H1 (cell line): ENCODE measurements around the gene B3GLCT. TPM values are rescaled to one million over a fixed set of nuclear protein-coding genes. Genes with fewer than 3 reads are reported as not detected.

Source experiments
- CTCF ChIA-PET: fragments of 300-600 bp; sonication (Branson Sonifier 250); formaldehyde crosslinking; loops from one replicate; lab custom pipeline; 2021; ENCODE audit not compliant: partially characterized antibody; lab: Charles Lee
- POLR2A ChIA-PET: fragments of 300-600 bp; sonication (Branson Sonifier 250); formaldehyde crosslinking; loops from one replicate; lab custom pipeline; 2021; ENCODE audit warnings: inconsistent platforms; ENCODE audit not compliant: partially characterized antibody; lab: Charles Lee
- DNase-seq, 2 experiments: peaks; one replicate each; pipeline versions ENCODE4 v3.0.0 to v3.0.0-alpha.2; 2010 to 2022; ENCODE audit warnings: low spot score in 2 of 2, low read depth in 1 of 2, mixed read lengths in 1 of 2
- FAIRE-seq: peaks from 2 replicates; lab custom pipeline; 2011; peaks lifted over from hg19 to GRCh38; lab: Jason Lieb, UNC
- H2AFZ ChIP-seq: 2 replicates; pipeline ENCODE4 v1.8.1; 2012; ENCODE audit warnings: low read length, inconsistent platforms
- H2AK5ac ChIP-seq: 2 replicates; pipeline ENCODE4 v1.6.1; 2013; ENCODE audit warnings: low read depth, low read length
- H2BK120ac ChIP-seq: replicated peaks from 2 replicates; pipeline ENCODE3; 2013; ENCODE audit warnings: low read depth, low read length, inconsistent platforms
- H2BK12ac ChIP-seq: 2 replicates; pipeline ENCODE4 v1.6.1; 2013; ENCODE audit warnings: low read depth, low read length
- H2BK15ac ChIP-seq: 2 replicates; pipeline ENCODE4 v1.6.1; 2013; ENCODE audit warnings: low read length
- H2BK20ac ChIP-seq: 2 replicates; pipeline ENCODE4 v1.6.1; 2013; ENCODE audit warnings: low read length
- H2BK5ac ChIP-seq: 2 replicates; pipeline ENCODE4 v1.6.1; 2013; ENCODE audit warnings: low read depth, low read length
- H3K14ac ChIP-seq: 2 replicates; pipeline ENCODE4 v1.6.1; 2013; ENCODE audit warnings: inconsistent platforms; ENCODE audit not compliant: insufficient read length
- H3K18ac ChIP-seq: 2 replicates; pipeline ENCODE4 v1.6.1; 2013; ENCODE audit warnings: low read length; ENCODE audit errors: extremely low read depth
- H3K23ac ChIP-seq: 2 replicates; pipeline ENCODE4 v1.6.1; 2013; ENCODE audit warnings: inconsistent platforms; ENCODE audit not compliant: insufficient read length
- H3K23me2 ChIP-seq: 2 replicates; pipeline ENCODE4 v1.6.1; 2013; ENCODE audit warnings: low read depth, low read length
- H3K27ac ChIP-seq: 2 replicates; pipeline ENCODE4 v1.6.1; 2011; ENCODE audit warnings: low read depth, low read length, inconsistent platforms
- H3K27me3 ChIP-seq, 4 experiments: replicated peaks in 1 of 4; 1 replicate in 1 of 4; 2 replicates in 3 of 4; pipeline versions ENCODE4 v1.6.1 to v1.8.1; 2011 to 2013; ENCODE audit warnings: low read length in 3 of 4, mild to moderate bottlenecking in 3 of 4, inconsistent platforms in 2 of 4, mixed read lengths in 2 of 4, moderate library complexity in 1 of 4; ENCODE audit not compliant: control insufficient read depth in 3 of 4, insufficient read depth in 3 of 4; ENCODE audit errors: extremely low read depth in 1 of 4
- H3K36me3 ChIP-seq, 4 experiments: 2 replicates each; pipeline versions ENCODE4 v1.6.1 to v1.8.1; 2011 to 2013; ENCODE audit warnings: mild to moderate bottlenecking in 4 of 4, low read length in 3 of 4, moderate library complexity in 2 of 4, control low read depth in 1 of 4, inconsistent platforms in 1 of 4; ENCODE audit not compliant: insufficient read depth in 4 of 4, control insufficient read depth in 2 of 4
- H3K4ac ChIP-seq: replicated peaks from 2 replicates; pipeline ENCODE3; 2013; ENCODE audit warnings: low read length, low read depth, mixed read lengths, inconsistent platforms; ENCODE audit not compliant: insufficient read length
- H3K4me1 ChIP-seq, 4 experiments: replicated peaks in 1 of 4; 1 replicate in 1 of 4; 2 replicates in 3 of 4; pipeline versions ENCODE4 v1.6.1 to v1.8.1; 2011 to 2013; ENCODE audit warnings: low read length in 3 of 4, inconsistent platforms in 2 of 4, mixed read lengths in 1 of 4; ENCODE audit not compliant: insufficient read depth in 4 of 4, control insufficient read depth in 3 of 4
- H3K4me2 ChIP-seq, 2 experiments: 2 replicates each; pipeline versions ENCODE4 v1.6.1 to v1.8.1; 2011 to 2013; ENCODE audit warnings: low read depth in 2 of 2, low read length in 2 of 2, control low read depth in 1 of 2, inconsistent platforms in 1 of 2, mild to moderate bottlenecking in 1 of 2; ENCODE audit not compliant: insufficient read depth in 1 of 2
- H3K4me3 ChIP-seq, 4 experiments: fragments of 200-600, 300-600 bp in 1 of 4; sonication (generic), shearing (Covaris generic), sonication (Bioruptor Twin) in 1 of 4; 2 replicates each; pipeline versions ENCODE4 v1.5.1 to v1.8.1; 2011 to 2016; ENCODE audit warnings: low read length in 4 of 4, low read depth in 3 of 4, control low read depth in 2 of 4, inconsistent platforms in 2 of 4, mild to moderate bottlenecking in 2 of 4, mixed read lengths in 1 of 4, moderate library complexity in 1 of 4; ENCODE audit not compliant: insufficient read depth in 2 of 4; ENCODE audit errors: extremely low read depth in 1 of 4
- H3K56ac ChIP-seq: replicated peaks from 2 replicates; pipeline ENCODE3; 2013; ENCODE audit warnings: low read depth, mild to moderate bottlenecking, mixed read lengths, low read length, inconsistent platforms; ENCODE audit not compliant: insufficient read length
- H3K79me1 ChIP-seq: 2 replicates; pipeline ENCODE4 v1.6.1; 2013; ENCODE audit warnings: low read depth, low read length, control low read depth
- H3K79me2 ChIP-seq, 2 experiments: 2 replicates each; pipeline versions ENCODE4 v1.6.1 to v1.8.1; 2012 to 2013; ENCODE audit warnings: low read length in 2 of 2, mild to moderate bottlenecking in 2 of 2, inconsistent platforms in 1 of 2; ENCODE audit not compliant: insufficient read depth in 2 of 2, control insufficient read depth in 1 of 2
- H3K9ac ChIP-seq, 4 experiments: replicated peaks in 1 of 4; 1 replicate in 1 of 4; 2 replicates in 3 of 4; pipeline versions ENCODE4 v1.6.1 to v1.8.1; 2011 to 2013; ENCODE audit warnings: low read depth in 3 of 4, low read length in 3 of 4, control low read depth in 2 of 4, mild to moderate bottlenecking in 2 of 4, moderate library complexity in 2 of 4, inconsistent platforms in 1 of 4; ENCODE audit errors: extremely low read depth in 1 of 4
- H3K9me3 ChIP-seq, 2 experiments: 2 replicates each; pipeline versions ENCODE4 v1.6.1 to v1.8.1; 2012 to 2013; ENCODE audit warnings: mild to moderate bottlenecking in 2 of 2, moderate library complexity in 2 of 2, control low read depth in 1 of 2, inconsistent platforms in 1 of 2, low read depth in 1 of 2, low read length in 1 of 2, mixed read lengths in 1 of 2; ENCODE audit not compliant: insufficient read depth in 2 of 2
- H4K20me1 ChIP-seq, 2 experiments: replicated peaks in 1 of 2; 2 replicates each; pipeline versions ENCODE3 to v1.8.1; 2011 to 2013; ENCODE audit warnings: inconsistent platforms in 2 of 2, low read length in 2 of 2, mild to moderate bottlenecking in 1 of 2; ENCODE audit not compliant: insufficient read depth in 2 of 2, control insufficient read depth in 1 of 2
- H4K5ac ChIP-seq: 2 replicates; pipeline ENCODE4 v1.6.1; 2013; ENCODE audit warnings: low read length, low read depth, mixed read lengths, inconsistent platforms; ENCODE audit not compliant: insufficient read length
- H4K8ac ChIP-seq: 2 replicates; pipeline ENCODE4 v1.8.0; 2013; ENCODE audit warnings: mild to moderate bottlenecking, moderate library complexity, low read length, inconsistent platforms; ENCODE audit not compliant: insufficient read depth; ENCODE audit errors: extremely low read depth
- H4K91ac ChIP-seq: replicated peaks from 2 replicates; pipeline ENCODE3; 2013; ENCODE audit warnings: low read length, mixed read lengths, inconsistent platforms; ENCODE audit not compliant: insufficient read length
- BCL11A ChIP-seq, 2 experiments: IDR thresholded peaks; one replicate each; pipeline ENCODE4 v1.6.1; 2011; ENCODE audit warnings: low read depth in 2 of 2, low read length in 2 of 2, mild to moderate bottlenecking in 2 of 2
- JUND ChIP-seq: IDR thresholded peaks from 2 replicates; pipeline ENCODE4 v1.6.1; 2011; ENCODE audit warnings: mild to moderate bottlenecking, improper control_type of control experiment, low read length
- NRF1 ChIP-seq: IDR thresholded peaks from 2 replicates; pipeline ENCODE4 v1.6.1; 2011; ENCODE audit warnings: mild to moderate bottlenecking, low read depth, low read length, improper control_type of control experiment
- RXRA ChIP-seq: IDR thresholded peaks from 2 replicates; pipeline ENCODE4 v1.6.1; 2011; ENCODE audit warnings: low read depth, mild to moderate bottlenecking, low read length, moderate library complexity; ENCODE audit not compliant: insufficient read depth
- TAF1 ChIP-seq: IDR thresholded peaks from 2 replicates; pipeline ENCODE4 v1.6.1; 2011; ENCODE audit warnings: mild to moderate bottlenecking, low read depth, low read length
- WGBS, 2 experiments: shearing (Covaris generic) in 1 of 2; methylation state at CpG; one replicate each; pipeline versions ENCODE4 v1.1.6 to v1.1.7; 2013 to 2015; ENCODE audit warnings: low lambda C conversion rate in 2 of 2, mixed read lengths in 2 of 2, inconsistent platforms in 1 of 2, low coverage in 1 of 2, missing lambda C conversion rate in 1 of 2; ENCODE audit not compliant: insufficient replicate concordance in 2 of 2, insufficient coverage in 1 of 2, insufficient read length in 1 of 2; ENCODE audit errors: extremely low coverage in 1 of 2, missing lambda C conversion rate in 1 of 2; 5-methylcytosine and 5-hydroxymethylcytosine counted together
- polyA plus RNA-seq, 7 experiments: library from polyadenylated mRNA; depleted of rRNA in 3 of 7; stranded (reverse) in 5 of 7; unstranded in 2 of 7; fragments of >200 nt in 5 of 7; fragments of 200-250 nt in 2 of 7; gene quantifications; 1 replicate in 5 of 7; 2 replicates in 1 of 7; 4 replicates in 1 of 7; pipeline versions ENCODE4 v1.2.1 to v1.2.3, GENCODE V29; 2011 to 2013; ENCODE audit warnings: missing spikeins in 2 of 7, mixed read lengths in 2 of 7
- total RNA-seq: library from RNA; stranded (reverse); fragmentation: NEBNext Ultra II Directional; extraction: Animal tissue kit (Norgen Biotek cat#: 25700); gene quantifications from 2 replicates; pipeline ENCODE4 v1.2.1, GENCODE V29; 2021

B3GLCT gene
- total and polyA plus RNA-seq, 2 of the 8 experiments (the other 6 are each of a cell fraction or from before 2014, with no cell fraction given): 1.5 to 4.1 TPM

DNA sequence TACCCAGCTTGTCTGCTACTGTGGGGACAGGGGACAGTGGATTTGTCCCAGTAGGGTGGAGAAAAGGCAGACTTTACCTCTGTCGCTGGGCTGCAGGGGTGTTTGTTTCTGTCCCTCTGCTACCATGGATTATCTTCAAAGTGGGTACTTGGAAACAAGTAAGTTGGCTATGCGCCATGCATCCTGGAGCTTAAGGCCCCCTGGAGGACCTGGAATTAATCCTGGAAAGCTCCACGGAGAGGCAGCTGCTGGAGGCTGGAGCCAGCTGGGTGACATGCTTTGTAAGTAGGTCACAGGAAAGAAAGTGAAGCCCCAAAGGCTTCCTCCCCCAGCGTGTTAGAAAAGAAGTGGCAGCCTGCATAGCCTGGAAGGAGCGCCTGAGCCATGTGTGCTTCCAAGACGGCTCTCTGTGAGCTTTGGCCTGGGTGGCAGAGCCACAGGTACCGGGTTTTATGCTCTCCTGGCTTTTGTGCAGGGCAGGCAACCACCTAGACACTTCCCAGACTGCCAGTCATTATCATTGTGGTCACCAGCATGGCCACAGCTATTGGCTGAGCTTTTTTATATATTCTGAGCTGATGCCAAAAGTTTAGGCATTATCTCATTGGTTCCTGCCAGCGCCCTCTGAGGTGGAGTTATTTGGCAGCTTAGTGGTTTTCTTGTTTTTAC lies 9.5 kb downstream of the B3GLCT start:
- ChIA-PET POLR2A (interaction anchor here (1.0 kb wide), 1 partner anchor 8 kb away, joined by 3 read pairs; no protein-coding TSS in a partner anchor), CTCF (interaction anchor here (0.7 to 2.5 kb wide), 6 partner anchors 8 to 212 kb away, joined by 3 to 8 read pairs (median 4); no protein-coding TSS in a partner anchor)
- H2BK120ac ChIP-seq: no peak overlapping the region
- H2AFZ ChIP-seq: peak overlapping the region; percentile 74; the same call in 1 of the 2 replicates
- DNase-seq: no peak
- no peak overlapping the region; a peak in 1 of 4 replicates for H3K4me2 ChIP-seq
- no peaks in the 10 kb centered on the region for H3K79me2 ChIP-seq
- no peak for FAIRE-seq
- H4K20me1 ChIP-seq: no peaks in the 10 kb centered on the region
- H3K36me3 ChIP-seq: no peaks in the 10 kb centered on the region
- H2BK5ac ChIP-seq: no peak overlapping the region
- no peaks in the 10 kb centered on the region for H3K9me3 ChIP-seq
- H3K4me1 ChIP-seq: peaks cover 0 to 12% (median 6%) of the 10 kb centered on the region in 4 experiments; a peak in 5 of 7 replicates
- no peak overlapping the region; the same call in 1 of the 2 replicates for H2BK12ac ChIP-seq
- 0 out of 2 replicates have a peak overlapping the region, but pooled peaks have one; percentile 32 for H2BK20ac ChIP-seq
- H3K23ac ChIP-seq: no peak overlapping the region
- no peak for TF ChIP-seq BCL11A (IDR thresholded peaks at IDR 0.05; ENCODE audit: low read depth in 2 of 2, low read length in 2 of 2)
- TF ChIP-seq NRF1: no peak
- TF ChIP-seq JUND: no peak
- no peak for TF ChIP-seq RXRA
- no peak for TF ChIP-seq TAF1
- WGBS, 2 experiments: 62% methylated on average over 8 of the region's 8 CpGs; no CpG with 5 or more reads in 1 of the 2 experiments
- H3K9ac ChIP-seq: no peak overlapping the region; a peak in 1 of 7 replicates
- H4K5ac ChIP-seq: no peak overlapping the region
- no peak overlapping the region for H4K8ac ChIP-seq
- no peak overlapping the region for H2AK5ac ChIP-seq
- H3K79me1 ChIP-seq: no peaks in the 10 kb centered on the region
- H3K27ac ChIP-seq: no peak overlapping the region
- H3K27me3 ChIP-seq: no peaks in the 10 kb centered on the region
- H3K4ac ChIP-seq: no peak overlapping the region
- no peak overlapping the region for H2BK15ac ChIP-seq
- no peaks in the 10 kb centered on the region; the same call in 1 of the 2 replicates for H3K23me2 ChIP-seq
- H3K14ac ChIP-seq: no peak overlapping the region
- H3K4me3 ChIP-seq: no peak overlapping the region
- H3K56ac ChIP-seq: no peak overlapping the region
- H4K91ac ChIP-seq: no peak overlapping the region
- no peak overlapping the region; the same call in 1 of the 2 replicates for H3K18ac ChIP-seq
